Ovary (tissue), 3 donors: Measurements from ENCODE around the gene ALKBH5.

ENCODE experiments used
- EP300 ChIP-seq: sonication (generic); formaldehyde crosslinking; IDR thresholded peaks from one replicate; pipeline ENCODE4 v1.6.1; 2017; ENCODE audit warnings: antibody characterized with exemption
- TF ChIP-seq, protein P1 (sequence below), 3 donors: fragments of 450-650 bp in 2 of 3; fragments of 200-600 bp in 1 of 3; IDR thresholded peaks; one replicate each; pipeline versions ENCODE4 v1.5.1 to v1.8.0; 2016 to 2022; ENCODE audit warnings: antibody characterized with exemption in 3 of 3, mild to moderate bottlenecking in 1 of 3
- donor health status: DM: no; HTN: no; CAD: no.

DNA sequence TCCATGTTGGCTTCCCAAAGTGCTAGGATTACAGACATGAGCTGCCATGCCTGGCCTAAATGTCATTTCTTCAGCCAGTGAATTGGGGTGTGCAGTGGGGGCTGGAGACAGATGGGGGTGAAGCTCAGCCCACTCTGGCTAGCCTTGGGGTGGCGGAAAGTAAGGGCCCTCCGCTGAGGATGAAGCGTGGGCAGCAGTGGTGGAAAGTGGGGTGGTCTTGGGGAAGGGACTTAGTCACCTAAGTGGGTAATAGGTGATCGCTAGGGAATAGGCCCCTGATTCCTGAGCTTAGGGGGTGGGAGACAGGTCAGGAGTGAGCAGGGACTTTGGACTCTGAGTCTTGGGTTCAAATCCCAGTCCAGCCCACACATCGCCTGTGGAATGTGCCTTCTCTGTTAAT, 44.0 kb downstream of the ALKBH5 start:
- TF ChIP-seq, protein P1, sequence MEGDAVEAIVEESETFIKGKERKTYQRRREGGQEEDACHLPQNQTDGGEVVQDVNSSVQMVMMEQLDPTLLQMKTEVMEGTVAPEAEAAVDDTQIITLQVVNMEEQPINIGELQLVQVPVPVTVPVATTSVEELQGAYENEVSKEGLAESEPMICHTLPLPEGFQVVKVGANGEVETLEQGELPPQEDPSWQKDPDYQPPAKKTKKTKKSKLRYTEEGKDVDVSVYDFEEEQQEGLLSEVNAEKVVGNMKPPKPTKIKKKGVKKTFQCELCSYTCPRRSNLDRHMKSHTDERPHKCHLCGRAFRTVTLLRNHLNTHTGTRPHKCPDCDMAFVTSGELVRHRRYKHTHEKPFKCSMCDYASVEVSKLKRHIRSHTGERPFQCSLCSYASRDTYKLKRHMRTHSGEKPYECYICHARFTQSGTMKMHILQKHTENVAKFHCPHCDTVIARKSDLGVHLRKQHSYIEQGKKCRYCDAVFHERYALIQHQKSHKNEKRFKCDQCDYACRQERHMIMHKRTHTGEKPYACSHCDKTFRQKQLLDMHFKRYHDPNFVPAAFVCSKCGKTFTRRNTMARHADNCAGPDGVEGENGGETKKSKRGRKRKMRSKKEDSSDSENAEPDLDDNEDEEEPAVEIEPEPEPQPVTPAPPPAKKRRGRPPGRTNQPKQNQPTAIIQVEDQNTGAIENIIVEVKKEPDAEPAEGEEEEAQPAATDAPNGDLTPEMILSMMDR (IDR thresholded peaks at IDR 0.05) = no peak
- TF ChIP-seq EP300 = no peak
